Measurements from ENCODE around the gene TWIST2.

TWIST2 gene

GRCh38 chr2:238838786-238839327 lies 9.0 kb upstream of the TWIST2 start:
- DNase-seq (ENCODE audit: low read depth in 2 of 2), result no peak

GRCh38 chr2:238839428-238839827 lies 8.5 kb upstream of the TWIST2 start:
- DNase-seq (ENCODE audit: low read depth in 2 of 2), result no peak

GRCh38 chr2:238841542-238842164 lies 6.2 kb upstream of the TWIST2 start:
- DNase-seq (ENCODE audit: low read depth in 2 of 2), result no peak

- no peak for DNase-seq (ENCODE audit: low read depth in 2 of 2)
Observed at GRCh38 chr2:238843476-238843875, 4.4 kb upstream of the TWIST2 start.

- no peak for DNase-seq (ENCODE audit: low read depth in 2 of 2)
Observed at GRCh38 chr2:238845583-238846377, 2.1 kb upstream of the TWIST2 start.

GRCh38 chr2:238846378-238846627 lies 1.6 kb upstream of the TWIST2 start:
- DNase-seq (ENCODE audit: low read depth in 2 of 2), result no peak

GRCh38 chr2:238846628-238847418 lies 1.1 kb upstream of the TWIST2 start:
- DNase-seq (ENCODE audit: low read depth in 2 of 2), result no peak

- DNase-seq (ENCODE audit: low read depth in 2 of 2), result no peak
Observed at GRCh38 chr2:238847419-238847801, 475 bp upstream of the TWIST2 start.

GRCh38 chr2:238848691-238848975 lies 748 bp downstream of the TWIST2 start:
- DNase-seq (ENCODE audit: low read depth in 2 of 2), result no peak

GRCh38 chr2:238848976-238849853 lies 1.3 kb downstream of the TWIST2 start:
- DNase-seq (ENCODE audit: low read depth in 2 of 2), result no peak

- no peak for DNase-seq (ENCODE audit: low read depth in 2 of 2)
Observed at GRCh38 chr2:238850091-238850490, 2.2 kb downstream of the TWIST2 start.

- no peak for DNase-seq (ENCODE audit: low read depth in 2 of 2)
Observed at GRCh38 chr2:238851026-238851425, 3.1 kb downstream of the TWIST2 start.

GRCh38 chr2:238851761-238852160 lies 3.9 kb downstream of the TWIST2 start:
- no peak for DNase-seq (ENCODE audit: low read depth in 2 of 2)

GRCh38 chr2:238852206-238852869 lies 4.5 kb downstream of the TWIST2 start:
- DNase-seq (ENCODE audit: low read depth in 2 of 2), result no peak

- no peak for DNase-seq (ENCODE audit: low read depth in 2 of 2)
Observed at GRCh38 chr2:238853218-238853617, 5.3 kb downstream of the TWIST2 start.

GRCh38 chr2:238853721-238854120 lies 5.8 kb downstream of the TWIST2 start:
- DNase-seq (ENCODE audit: low read depth in 2 of 2), result no peak

- DNase-seq (ENCODE audit: low read depth in 2 of 2), result no peak
Observed at GRCh38 chr2:238854246-238854645, 6.4 kb downstream of the TWIST2 start.

- no peak for DNase-seq (ENCODE audit: low read depth in 2 of 2)
Observed at GRCh38 chr2:238854699-238855229, 6.9 kb downstream of the TWIST2 start.

- DNase-seq (ENCODE audit: low read depth in 2 of 2), result no peak
Observed at GRCh38 chr2:238855299-238855698, 7.4 kb downstream of the TWIST2 start.

GRCh38 chr2:238855891-238856580 lies 8.2 kb downstream of the TWIST2 start:
- no peak for DNase-seq (ENCODE audit: low read depth in 2 of 2)

Data from stimulated activated CD4-positive, alpha-beta T cell treated with anti-CD3 and anti-CD28 coated beads, Interleukin-1b, Interleukin-23, amount 100 ng/mL, for 4 hours (primary cell).